ENCODE measurements around the gene KRT20. TPM values are rescaled to one million over a fixed set of nuclear protein-coding genes. Genes with fewer than 3 reads are reported as not detected.

The KRT20 gene
- total RNA-seq, 1 experiment from 2014 or later, result not detected

DNA sequence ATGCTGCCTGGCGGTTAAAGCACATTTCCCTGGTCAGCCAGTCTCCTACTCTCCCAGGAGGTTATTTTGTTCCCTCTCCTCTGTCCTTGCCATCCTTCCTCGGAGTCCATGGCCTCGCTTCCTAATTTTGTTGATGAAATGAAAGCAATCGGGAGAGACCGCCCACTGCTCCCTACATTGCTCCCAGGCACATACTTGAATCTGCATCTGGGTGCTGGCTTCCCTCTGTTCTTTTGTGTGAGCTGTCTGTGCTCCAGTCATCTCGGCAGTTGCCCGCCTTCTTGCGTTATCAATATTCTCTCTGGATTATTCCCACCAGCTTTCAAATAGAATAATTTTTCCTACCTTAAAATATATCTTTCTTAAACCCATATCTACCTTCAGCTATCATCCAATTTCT, 41.3 kb upstream of the KRT20 start:
- H2BK120ac ChIP-seq (ENCODE audit: low read depth, low read length, poor library complexity, severe bottlenecking), result no peak overlapping the region
- no peak overlapping the region for H3K18ac ChIP-seq (ENCODE audit: insufficient read length, low read depth, low read length)
- peaks cover 2% of the 10 kb centered on the region; the same call in 1 of the 2 replicates for H3K4me1 ChIP-seq (ENCODE audit: insufficient read depth, low read length)
- no peaks in the 10 kb centered on the region for H3K9me3 ChIP-seq (ENCODE audit: control insufficient read depth, low read depth, low read length)
- no peak overlapping the region for H3K27ac ChIP-seq (ENCODE audit: insufficient read length, low read depth, low read length)
- H3K79me1 ChIP-seq (ENCODE audit: insufficient read depth, low read depth, low read length, poor library complexity, severe bottlenecking), result no peaks in the 10 kb centered on the region
- no peaks in the 10 kb centered on the region for H3K27me3 ChIP-seq (ENCODE audit: insufficient read depth, low read length)
- H3K9ac ChIP-seq (ENCODE audit: extremely low read depth, insufficient read length, low read length), result no peak overlapping the region
- no peak overlapping the region for H3K4ac ChIP-seq (ENCODE audit: low read depth, low read length)
- Mint-ChIP-seq H3K4me1 (peaks cover 10 to 11% of the 10 kb centered on the region in 2 experiments), H3K36me3 (ENCODE audit: insufficient read depth in 1 of 3, low read depth in 3 of 3) (no peaks in the 10 kb centered on the region), H3K4me3 (no peak overlapping the region), H3K27ac (no peak overlapping the region; a peak in 1 of 7 replicates), H3K9me3 (no peaks in the 10 kb centered on the region), H3K27me3 (ENCODE audit: low read depth) (peaks cover 3% of the 10 kb centered on the region)
- no peak overlapping the region for H4K5ac ChIP-seq (ENCODE audit: insufficient read length, low read depth, low read length)
- no peak overlapping the region for H2AFZ ChIP-seq (ENCODE audit: low read length)
- no CpG with 5 or more reads among the region's 8 CpGs for WGBS (ENCODE audit: extremely low coverage, insufficient read length, low lambda C conversion rate)
- no peak overlapping the region for H4K91ac ChIP-seq (ENCODE audit: insufficient read length, low read depth, low read length)
- H3K14ac ChIP-seq (ENCODE audit: insufficient read depth, low read length), result no peak overlapping the region
- H3K23ac ChIP-seq (ENCODE audit: insufficient read length, low read depth, low read length), result no peak overlapping the region
- H2BK12ac ChIP-seq (ENCODE audit: insufficient read length, low read depth, low read length), result no peak overlapping the region
- H4K20me1 ChIP-seq (ENCODE audit: control insufficient read depth, insufficient read depth, insufficient read length), result no peaks in the 10 kb centered on the region
- H2BK20ac ChIP-seq (ENCODE audit: low read depth, low read length, poor library complexity, severe bottlenecking), result no peak overlapping the region
- DNase-seq, result peak; percentile 48
- no peaks in the 10 kb centered on the region for H3K23me2 ChIP-seq (ENCODE audit: insufficient read length, low read depth, low read length, poor library complexity, severe bottlenecking)
- TF ChIP-seq, protein P1, sequence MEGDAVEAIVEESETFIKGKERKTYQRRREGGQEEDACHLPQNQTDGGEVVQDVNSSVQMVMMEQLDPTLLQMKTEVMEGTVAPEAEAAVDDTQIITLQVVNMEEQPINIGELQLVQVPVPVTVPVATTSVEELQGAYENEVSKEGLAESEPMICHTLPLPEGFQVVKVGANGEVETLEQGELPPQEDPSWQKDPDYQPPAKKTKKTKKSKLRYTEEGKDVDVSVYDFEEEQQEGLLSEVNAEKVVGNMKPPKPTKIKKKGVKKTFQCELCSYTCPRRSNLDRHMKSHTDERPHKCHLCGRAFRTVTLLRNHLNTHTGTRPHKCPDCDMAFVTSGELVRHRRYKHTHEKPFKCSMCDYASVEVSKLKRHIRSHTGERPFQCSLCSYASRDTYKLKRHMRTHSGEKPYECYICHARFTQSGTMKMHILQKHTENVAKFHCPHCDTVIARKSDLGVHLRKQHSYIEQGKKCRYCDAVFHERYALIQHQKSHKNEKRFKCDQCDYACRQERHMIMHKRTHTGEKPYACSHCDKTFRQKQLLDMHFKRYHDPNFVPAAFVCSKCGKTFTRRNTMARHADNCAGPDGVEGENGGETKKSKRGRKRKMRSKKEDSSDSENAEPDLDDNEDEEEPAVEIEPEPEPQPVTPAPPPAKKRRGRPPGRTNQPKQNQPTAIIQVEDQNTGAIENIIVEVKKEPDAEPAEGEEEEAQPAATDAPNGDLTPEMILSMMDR (conservative IDR thresholded peaks at IDR 0.05), result no peak
- no peak overlapping the region for H2BK5ac ChIP-seq (ENCODE audit: insufficient read length, low read length)
- H2BK15ac ChIP-seq (ENCODE audit: low read depth, low read length), result no peak overlapping the region
- H3K56ac ChIP-seq (ENCODE audit: insufficient read length, low read depth, low read length), result no peak overlapping the region
- no peaks in the 10 kb centered on the region for H3K79me2 ChIP-seq (ENCODE audit: insufficient read depth, low read length)
- H3T11ph ChIP-seq (ENCODE audit: low read length), result no peak overlapping the region
- H4K8ac ChIP-seq (replicated peaks; ENCODE audit: insufficient read length, low read depth, low read length), result no peak overlapping the region
- no peak overlapping the region for H2AK5ac ChIP-seq (ENCODE audit: insufficient read length, low read length)
- H3K4me2 ChIP-seq (ENCODE audit: insufficient read depth, insufficient read length, low read length), result no peak overlapping the region

Measured in H9 (cell line).